ENCODE data around the gene HES3.

The HES3 gene

DNA sequence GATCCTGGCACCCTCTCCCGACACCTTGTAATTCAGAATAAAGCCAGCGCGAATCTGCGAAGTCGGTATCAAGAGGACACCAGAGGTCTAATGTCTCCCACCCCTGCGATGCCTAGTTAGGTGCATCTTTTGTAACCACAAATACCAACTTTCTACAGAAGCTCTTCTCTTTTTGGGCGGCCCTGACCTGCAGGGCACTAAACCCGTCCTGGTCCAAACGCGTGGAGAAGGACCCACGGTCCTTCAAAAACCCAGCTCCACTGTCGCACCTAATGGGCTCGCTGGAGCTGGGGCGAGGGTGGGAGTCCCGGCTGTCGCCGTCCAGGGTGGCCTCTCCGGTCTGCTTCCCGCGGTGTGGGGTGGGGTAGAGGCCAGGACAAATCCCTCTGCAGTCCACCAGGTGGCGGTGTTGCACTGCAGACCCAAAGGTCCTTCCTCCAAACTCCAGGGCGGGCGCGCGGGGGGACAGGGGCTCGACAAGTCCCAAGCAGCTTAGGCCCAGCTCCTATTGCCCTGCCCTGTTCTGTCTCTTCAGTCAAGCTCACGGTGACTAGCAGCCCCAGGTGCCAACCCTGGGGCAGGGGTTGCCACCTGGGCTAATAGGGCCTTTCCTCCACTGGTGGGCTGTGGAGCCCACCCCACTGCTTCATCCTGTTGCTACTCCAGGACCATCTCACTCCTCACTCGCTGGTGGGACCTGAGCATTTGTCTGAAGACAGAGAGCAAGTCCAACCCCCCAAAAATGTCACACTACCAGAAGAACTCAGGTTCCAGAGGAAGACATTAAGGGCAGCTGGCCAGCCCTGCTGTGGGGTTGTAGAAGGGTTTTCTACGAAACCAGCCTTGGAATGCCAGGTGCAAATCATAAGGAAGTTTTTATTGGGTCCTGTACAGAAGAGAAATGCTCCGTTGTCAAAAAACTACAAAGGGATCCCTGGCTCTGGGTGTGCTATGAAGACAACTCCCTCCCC is 2.8 kb downstream of the HES3 start:
- DNase-seq, result peak; percentile 67 to 77 (median 69)

DNA sequence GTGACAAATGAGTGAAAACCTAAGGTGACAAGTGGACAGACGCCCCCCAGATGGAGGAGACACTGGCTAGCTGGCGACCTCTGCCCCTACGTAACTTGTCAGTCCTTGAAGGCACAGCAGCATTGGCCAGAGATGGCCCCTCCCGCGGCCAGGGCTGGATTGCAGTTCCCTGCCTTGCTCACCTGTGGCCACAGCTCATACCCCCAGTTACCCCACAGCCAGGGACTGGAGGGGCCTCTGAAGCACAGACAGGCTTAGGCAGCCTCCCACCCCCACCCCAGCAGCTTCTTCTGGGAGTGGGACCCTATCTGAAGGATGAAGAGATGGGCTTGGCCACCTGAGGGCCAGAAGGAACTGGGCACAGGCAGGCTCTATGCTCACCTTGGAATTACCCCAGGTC is 3.7 kb downstream of the HES3 start:
- DNase-seq, result no peak

- DNase-seq, result no peak
These were observed 4.3 kb downstream of the HES3 start for GRCh38 chr1:6248161-6248776.

GRCh38 chr1:6248932-6249738 is 5.2 kb downstream of the HES3 start:
- no peak for DNase-seq

GRCh38 chr1:6249739-6250689 is 6.0 kb downstream of the HES3 start:
- no peak for DNase-seq

DNA sequence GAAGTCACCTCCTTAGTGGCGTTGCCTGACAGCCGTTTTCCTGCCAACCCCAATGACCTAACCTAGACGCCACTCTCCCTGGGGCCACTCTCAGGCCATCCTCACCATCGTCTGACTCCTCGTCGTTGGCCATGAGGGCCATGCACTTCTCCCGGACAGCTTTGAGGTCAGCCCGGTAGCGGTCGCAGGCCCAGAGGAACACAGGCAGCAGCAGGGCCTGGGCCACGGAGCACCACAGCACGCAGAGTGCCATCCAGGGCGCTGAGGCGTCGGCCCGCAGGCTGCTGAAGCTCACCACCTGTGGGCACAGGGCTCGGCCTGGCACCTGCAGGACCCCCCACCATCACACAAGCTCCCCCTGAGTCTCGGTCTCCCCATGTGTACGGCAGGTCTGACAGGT is 7.3 kb downstream of the HES3 start:
- DNase-seq, result no peak

DNA sequence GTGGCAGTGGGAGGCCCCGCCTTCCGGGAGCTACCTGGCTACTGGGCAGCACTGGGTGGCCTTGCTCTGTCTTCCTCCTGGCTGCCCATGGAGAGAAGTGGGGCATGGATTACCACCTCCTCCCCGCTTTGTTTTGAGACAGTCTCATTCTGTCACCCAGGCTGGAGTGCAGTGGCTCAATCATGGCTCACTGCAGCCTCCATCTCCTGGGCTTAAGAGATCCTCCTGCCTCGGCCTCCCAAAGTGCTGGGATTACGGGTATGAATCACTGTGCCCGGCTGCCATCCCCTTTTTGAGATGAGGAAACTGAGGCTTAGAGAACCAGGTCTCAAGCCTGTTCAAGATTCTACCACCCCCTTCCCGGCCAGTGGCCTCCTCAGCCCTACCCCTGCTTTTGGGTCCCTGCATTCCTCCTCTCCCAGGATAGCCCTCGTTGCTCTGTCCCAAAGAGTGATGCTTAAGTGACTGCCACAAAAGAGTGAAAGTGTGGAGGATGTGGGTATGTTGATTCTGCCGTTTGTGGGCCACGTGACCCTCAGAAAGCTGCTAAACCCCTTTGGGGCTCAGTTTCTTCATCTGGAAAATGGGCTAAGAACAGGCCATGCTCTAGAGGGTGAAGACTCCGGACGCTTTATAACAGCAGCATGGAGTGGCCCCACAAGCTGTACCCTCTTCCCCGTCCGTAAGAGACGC is 7.8 kb downstream of the HES3 start:
- DNase-seq, result no peak

GRCh38 chr1:6252374-6252710 is 8.4 kb downstream of the HES3 start:
- DNase-seq, result no peak

GRCh38 chr1:6253380-6253779 is 9.4 kb downstream of the HES3 start:
- DNase-seq, result no peak

GRCh38 chr1:6254691-6255090 is 10.7 kb downstream of the HES3 start:
- DNase-seq, result no peak

DNA sequence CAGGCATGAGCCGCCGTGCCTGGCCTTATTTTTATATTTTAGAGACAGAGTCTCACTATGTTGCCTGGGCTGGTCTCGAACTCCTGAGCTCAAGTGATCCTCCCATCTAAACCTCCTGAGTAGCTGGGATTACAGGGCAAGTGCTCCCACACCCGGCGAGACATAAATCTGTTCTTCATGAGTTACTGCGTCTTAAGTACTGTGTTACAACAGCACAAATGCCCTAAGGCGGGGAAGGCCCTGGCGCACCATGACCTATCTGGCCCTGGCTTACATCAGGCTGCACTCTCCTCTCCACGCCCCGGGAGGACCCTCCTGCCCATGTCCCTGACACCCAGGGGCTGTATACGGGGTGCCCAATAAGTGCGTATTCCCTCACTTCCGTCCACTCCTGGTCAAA is 12.7 kb downstream of the HES3 start:
- no peak for DNase-seq

- DNase-seq, result no peak
These were observed 13.6 kb downstream of the HES3 start for GRCh38 chr1:6257541-6258069.

DNA sequence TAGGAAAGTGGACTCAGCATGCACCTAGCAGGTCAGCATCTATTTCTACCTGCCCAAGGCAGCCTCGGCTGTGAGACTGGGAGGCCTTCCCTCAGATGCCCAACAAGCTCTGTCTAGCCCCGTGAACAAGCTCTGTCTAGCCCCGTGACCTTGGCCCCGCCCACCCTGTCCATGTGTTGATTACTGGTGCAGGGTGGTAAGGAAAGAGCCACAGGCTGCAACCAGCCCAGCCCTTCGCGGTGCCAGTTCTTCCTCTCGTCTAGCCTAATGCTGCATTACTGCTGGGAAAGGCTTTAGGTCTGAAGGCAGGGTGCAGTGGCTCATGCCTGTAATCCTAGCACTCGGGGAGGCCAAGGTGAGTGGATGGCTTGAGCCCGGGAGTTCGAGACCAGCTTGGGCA is 14.7 kb downstream of the HES3 start:
- no peak for DNase-seq

GRCh38 chr1:6259491-6260362 is 15.7 kb downstream of the HES3 start:
- peak; percentile 47 to 85 (median 62) for DNase-seq

- DNase-seq, result no peak
These were observed 16.5 kb downstream of the HES3 start for GRCh38 chr1:6260433-6260934.

GRCh38 chr1:6260961-6261614 is 17.1 kb downstream of the HES3 start, which contains the start of gene GPR153:
GPR153 (minus strand) TSS chr1:6261098; CDS start chr1:6254905, 6,193 bp downstream.
- DNase-seq, result peak in 1 of 5 donors; percentile 43

DNA sequence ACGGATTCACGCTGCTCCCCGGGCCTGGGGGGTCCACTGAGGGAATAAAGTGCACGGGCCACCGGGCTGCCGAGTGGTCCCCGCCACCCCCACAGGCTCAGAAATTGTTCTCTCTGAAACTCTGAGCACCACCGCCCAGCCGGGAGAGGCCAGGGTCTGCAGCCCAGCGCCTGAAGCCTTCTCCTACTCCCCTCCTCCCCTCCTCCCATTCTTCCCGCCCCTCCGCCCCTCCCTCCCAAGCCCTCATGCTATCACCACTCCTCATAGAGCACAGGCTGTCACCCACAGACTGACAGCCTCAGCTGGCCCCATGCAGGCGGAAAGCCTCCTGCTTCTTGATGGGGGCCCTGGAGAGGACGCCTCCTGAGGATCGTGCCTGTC is 17.6 kb downstream of the HES3 start:
- no peak for DNase-seq

DNA sequence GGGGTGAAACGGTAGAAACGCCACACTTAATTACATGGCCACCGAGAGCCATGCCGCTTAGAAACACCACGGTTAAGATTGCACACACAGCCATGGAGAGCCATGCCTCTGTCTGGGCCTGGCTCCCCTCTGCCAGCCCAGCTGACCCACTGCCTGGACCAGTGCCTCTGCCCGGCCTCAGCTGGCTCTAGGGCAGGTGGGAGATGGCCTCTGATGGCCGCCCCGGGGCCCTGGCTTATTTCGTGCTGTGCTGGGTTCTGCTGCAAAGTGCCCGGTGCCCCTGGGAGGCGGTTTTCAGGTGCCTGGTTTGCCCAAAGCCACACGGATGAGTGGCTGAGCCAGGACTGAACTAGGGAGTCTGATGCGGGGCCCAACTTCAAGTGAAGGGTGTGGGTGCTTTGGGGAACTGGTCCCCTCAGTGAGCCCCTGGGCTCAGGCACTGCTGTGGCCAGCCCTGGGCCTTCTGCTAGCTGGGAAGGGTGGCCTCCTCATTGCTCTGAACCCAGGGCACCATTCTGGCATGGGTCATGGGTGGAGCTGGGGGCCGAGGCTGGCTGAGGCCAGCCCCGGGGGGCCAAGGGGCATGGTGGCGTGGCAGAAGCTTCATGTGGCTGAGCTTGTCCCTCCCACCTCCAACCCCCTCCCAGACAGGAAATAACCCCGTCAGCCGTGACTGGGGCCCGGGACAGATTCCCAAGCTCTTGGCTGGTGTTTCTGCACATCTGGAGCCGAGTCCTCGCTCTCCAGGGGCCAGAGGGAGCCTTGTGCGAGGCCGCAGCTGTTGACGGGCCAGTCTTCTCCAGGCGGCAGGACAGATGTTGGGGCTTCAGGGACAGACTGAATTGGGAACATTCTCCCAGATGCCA is 18.8 kb downstream of the HES3 start:
- no peak for DNase-seq

All from T-helper 1 cell (primary cell).